GM20000 (cell line): Measurements from ENCODE around the gene SIT1.

Source experiments
- DNase-seq: peaks from one replicate; pipeline ENCODE4 v3.0.0; 2012; ENCODE audit warnings: low spot score
- TF ChIP-seq, protein P1 (sequence below): IDR thresholded peaks from 2 replicates; pipeline ENCODE4 v1.5.1; 2012; ENCODE audit warnings: mild to moderate bottlenecking, control low read depth; ENCODE audit errors: extremely low read depth, missing control alignments

Gene SIT1

GRCh38 chr9:35636135-35636876, 14.4 kb downstream of the SIT1 start:
- DNase-seq = no peak
- TF ChIP-seq, protein P1, sequence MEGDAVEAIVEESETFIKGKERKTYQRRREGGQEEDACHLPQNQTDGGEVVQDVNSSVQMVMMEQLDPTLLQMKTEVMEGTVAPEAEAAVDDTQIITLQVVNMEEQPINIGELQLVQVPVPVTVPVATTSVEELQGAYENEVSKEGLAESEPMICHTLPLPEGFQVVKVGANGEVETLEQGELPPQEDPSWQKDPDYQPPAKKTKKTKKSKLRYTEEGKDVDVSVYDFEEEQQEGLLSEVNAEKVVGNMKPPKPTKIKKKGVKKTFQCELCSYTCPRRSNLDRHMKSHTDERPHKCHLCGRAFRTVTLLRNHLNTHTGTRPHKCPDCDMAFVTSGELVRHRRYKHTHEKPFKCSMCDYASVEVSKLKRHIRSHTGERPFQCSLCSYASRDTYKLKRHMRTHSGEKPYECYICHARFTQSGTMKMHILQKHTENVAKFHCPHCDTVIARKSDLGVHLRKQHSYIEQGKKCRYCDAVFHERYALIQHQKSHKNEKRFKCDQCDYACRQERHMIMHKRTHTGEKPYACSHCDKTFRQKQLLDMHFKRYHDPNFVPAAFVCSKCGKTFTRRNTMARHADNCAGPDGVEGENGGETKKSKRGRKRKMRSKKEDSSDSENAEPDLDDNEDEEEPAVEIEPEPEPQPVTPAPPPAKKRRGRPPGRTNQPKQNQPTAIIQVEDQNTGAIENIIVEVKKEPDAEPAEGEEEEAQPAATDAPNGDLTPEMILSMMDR = no peak

GRCh38 chr9:35635730-35636129, 15.0 kb downstream of the SIT1 start:
- TF ChIP-seq, protein P1 = no peak
- DNase-seq = no peak

DNA sequence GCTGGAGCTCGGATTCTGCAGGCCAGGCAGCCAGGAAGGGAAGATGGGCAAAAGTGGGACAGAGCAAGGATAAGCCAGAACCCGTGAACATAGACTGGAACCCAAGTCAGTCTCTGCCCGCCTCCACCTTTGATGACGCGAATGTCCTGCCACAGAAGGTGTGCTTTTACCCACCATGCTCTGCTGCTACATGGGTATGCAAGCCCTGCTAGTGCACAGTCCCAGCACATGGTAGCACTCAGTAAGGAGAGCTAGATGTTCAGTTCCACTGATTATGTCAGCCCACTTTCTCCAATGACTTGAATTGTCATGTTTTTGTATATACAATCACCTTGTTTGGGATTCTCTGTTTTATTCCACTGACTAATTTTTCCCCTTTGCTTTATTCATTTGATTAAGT, 21.1 kb downstream of the SIT1 start:
- TF ChIP-seq, protein P1 = no peak

GRCh38 chr9:35628389-35628991, 22.2 kb downstream of the SIT1 start:
- TF ChIP-seq, protein P1 = no peak
- DNase-seq = no peak

More for the DNA sequence above, 21.1 kb downstream of the SIT1 start:
- DNase-seq = no peak

- TF ChIP-seq, protein P1 = no peak
- DNase-seq = no peak
These were observed 23.2 kb downstream of the SIT1 start for GRCh38 chr9:35627575-35627974.

- no peak for DNase-seq
- TF ChIP-seq, protein P1 = no peak
These were observed 31.0 kb downstream of the SIT1 start for GRCh38 chr9:35619800-35620158.
